ENCODE measurements around the gene MSI2. TPM values are rescaled to one million over a fixed set of nuclear protein-coding genes. Genes with fewer than 3 reads are reported as not detected.

MSI2 gene
- total and polyA plus RNA-seq, 2 experiments from 2014 or later: 18.9 to 41.8 TPM

DNA sequence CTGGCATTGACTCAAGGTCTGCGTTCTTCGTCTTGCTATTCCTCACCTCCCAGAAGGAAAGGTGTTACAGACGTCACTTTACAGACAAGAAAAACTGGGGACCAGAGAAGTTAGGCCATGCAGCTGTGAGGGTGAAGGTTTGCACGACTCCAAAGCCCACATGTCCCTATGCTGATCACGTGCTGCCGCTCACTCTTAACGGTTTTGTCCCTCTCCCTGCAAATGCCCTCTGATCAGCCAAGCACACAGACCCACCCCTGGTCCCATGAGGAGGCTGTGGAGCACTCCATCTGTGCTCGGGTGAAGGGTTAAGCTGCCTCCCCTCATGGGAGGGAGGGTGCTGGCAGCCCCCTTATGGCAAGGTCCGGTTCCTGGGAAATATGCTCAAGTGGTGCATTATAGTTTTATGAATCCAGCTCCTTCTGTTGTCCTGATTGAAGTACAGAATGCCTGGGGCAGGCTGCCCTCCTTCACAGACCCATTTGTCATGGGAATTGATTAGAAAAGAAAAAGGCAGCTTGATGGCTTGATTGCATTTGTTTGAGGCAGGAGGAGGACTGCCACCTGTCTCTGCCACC lies 470.0 kb downstream of the MSI2 start (continued):
- TF ChIP-seq, protein P1, sequence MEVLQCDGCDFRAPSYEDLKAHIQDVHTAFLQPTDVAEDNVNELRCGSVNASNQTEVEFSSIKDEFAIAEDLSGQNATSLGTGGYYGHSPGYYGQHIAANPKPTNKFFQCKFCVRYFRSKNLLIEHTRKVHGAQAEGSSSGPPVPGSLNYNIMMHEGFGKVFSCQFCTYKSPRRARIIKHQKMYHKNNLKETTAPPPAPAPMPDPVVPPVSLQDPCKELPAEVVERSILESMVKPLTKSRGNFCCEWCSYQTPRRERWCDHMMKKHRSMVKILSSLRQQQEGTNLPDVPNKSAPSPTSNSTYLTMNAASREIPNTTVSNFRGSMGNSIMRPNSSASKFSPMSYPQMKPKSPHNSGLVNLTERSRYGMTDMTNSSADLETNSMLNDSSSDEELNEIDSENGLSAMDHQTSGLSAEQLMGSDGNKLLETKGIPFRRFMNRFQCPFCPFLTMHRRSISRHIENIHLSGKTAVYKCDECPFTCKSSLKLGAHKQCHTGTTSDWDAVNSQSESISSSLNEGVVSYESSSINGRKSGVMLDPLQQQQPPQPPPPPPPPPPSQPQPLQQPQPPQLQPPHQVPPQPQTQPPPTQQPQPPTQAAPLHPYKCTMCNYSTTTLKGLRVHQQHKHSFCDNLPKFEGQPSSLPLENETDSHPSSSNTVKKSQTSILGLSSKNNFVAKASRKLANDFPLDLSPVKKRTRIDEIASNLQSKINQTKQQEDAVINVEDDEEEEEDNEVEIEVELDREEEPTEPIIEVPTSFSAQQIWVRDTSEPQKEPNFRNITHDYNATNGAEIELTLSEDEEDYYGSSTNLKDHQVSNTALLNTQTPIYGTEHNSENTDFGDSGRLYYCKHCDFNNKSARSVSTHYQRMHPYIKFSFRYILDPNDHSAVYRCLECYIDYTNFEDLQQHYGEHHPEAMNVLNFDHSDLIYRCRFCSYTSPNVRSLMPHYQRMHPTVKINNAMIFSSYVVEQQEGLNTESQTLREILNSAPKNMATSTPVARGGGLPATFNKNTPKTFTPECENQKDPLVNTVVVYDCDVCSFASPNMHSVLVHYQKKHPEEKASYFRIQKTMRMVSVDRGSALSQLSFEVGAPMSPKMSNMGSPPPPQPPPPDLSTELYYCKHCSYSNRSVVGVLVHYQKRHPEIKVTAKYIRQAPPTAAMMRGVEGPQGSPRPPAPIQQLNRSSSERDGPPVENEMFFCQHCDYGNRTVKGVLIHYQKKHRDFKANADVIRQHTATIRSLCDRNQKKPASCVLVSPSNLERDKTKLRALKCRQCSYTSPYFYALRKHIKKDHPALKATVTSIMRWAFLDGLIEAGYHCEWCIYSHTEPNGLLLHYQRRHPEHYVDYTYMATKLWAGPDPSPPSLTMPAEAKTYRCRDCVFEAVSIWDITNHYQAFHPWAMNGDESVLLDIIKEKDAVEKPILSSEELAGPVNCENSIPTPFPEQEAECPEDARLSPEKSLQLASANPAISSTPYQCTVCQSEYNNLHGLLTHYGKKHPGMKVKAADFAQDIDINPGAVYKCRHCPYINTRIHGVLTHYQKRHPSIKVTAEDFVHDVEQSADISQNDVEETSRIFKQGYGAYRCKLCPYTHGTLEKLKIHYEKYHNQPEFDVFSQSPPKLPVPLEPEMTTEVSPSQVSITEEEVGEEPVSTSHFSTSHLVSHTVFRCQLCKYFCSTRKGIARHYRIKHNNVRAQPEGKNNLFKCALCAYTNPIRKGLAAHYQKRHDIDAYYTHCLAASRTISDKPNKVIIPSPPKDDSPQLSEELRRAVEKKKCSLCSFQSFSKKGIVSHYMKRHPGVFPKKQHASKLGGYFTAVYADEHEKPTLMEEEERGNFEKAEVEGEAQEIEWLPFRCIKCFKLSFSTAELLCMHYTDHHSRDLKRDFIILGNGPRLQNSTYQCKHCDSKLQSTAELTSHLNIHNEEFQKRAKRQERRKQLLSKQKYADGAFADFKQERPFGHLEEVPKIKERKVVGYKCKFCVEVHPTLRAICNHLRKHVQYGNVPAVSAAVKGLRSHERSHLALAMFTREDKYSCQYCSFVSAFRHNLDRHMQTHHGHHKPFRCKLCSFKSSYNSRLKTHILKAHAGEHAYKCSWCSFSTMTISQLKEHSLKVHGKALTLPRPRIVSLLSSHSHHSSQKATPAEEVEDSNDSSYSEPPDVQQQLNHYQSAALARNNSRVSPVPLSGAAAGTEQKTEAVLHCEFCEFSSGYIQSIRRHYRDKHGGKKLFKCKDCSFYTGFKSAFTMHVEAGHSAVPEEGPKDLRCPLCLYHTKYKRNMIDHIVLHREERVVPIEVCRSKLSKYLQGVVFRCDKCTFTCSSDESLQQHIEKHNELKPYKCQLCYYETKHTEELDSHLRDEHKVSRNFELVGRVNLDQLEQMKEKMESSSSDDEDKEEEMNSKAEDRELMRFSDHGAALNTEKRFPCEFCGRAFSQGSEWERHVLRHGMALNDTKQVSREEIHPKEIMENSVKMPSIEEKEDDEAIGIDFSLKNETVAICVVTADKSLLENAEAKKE (CRISPR knock-in tag; IDR thresholded peaks at IDR 0.05): no peak
- TF ChIP-seq, protein P2, sequence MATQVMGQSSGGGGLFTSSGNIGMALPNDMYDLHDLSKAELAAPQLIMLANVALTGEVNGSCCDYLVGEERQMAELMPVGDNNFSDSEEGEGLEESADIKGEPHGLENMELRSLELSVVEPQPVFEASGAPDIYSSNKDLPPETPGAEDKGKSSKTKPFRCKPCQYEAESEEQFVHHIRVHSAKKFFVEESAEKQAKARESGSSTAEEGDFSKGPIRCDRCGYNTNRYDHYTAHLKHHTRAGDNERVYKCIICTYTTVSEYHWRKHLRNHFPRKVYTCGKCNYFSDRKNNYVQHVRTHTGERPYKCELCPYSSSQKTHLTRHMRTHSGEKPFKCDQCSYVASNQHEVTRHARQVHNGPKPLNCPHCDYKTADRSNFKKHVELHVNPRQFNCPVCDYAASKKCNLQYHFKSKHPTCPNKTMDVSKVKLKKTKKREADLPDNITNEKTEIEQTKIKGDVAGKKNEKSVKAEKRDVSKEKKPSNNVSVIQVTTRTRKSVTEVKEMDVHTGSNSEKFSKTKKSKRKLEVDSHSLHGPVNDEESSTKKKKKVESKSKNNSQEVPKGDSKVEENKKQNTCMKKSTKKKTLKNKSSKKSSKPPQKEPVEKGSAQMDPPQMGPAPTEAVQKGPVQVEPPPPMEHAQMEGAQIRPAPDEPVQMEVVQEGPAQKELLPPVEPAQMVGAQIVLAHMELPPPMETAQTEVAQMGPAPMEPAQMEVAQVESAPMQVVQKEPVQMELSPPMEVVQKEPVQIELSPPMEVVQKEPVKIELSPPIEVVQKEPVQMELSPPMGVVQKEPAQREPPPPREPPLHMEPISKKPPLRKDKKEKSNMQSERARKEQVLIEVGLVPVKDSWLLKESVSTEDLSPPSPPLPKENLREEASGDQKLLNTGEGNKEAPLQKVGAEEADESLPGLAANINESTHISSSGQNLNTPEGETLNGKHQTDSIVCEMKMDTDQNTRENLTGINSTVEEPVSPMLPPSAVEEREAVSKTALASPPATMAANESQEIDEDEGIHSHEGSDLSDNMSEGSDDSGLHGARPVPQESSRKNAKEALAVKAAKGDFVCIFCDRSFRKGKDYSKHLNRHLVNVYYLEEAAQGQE (IDR thresholded peaks at IDR 0.05; ENCODE audit: unreplicated experiment): no peak
- TF ChIP-seq STAT1 (IDR thresholded peaks at IDR 0.05; ENCODE audit: unreplicated experiment) (no peak), ZNF331 (CRISPR knock-in tag; IDR thresholded peaks at IDR 0.05; ENCODE audit: low read depth) (no peak), JUNB (IDR thresholded peaks at IDR 0.05; ENCODE audit: unreplicated experiment) (no peak), EZH2phosphoT487 (IDR thresholded peaks at IDR 0.05; ENCODE audit: unreplicated experiment) (no peak), NANOG (IDR thresholded peaks at IDR 0.05; ENCODE audit: borderline replicate concordance) (no peak)

Data from GM23338 (cell line).